Skeletal muscle tissue (tissue), 4 donors: Measurements from ENCODE around the gene ITM2C. TPM values are rescaled to one million over a fixed set of nuclear protein-coding genes. Genes with fewer than 3 reads are reported as not detected.

Experiments
- H3K27ac ChIP-seq: one replicate; pipeline ENCODE4 v1.7.0; 2013; ENCODE audit warnings: mild to moderate bottlenecking, low read depth, low read length, inconsistent platforms
- H3K27me3 ChIP-seq, 3 donors: one replicate each; pipeline ENCODE4 v1.7.0; 2013; ENCODE audit warnings: low read length in 3 of 3; ENCODE audit not compliant: control insufficient read depth in 3 of 3, insufficient read depth in 3 of 3
- H3K36me3 ChIP-seq, 3 donors: one replicate each; pipeline ENCODE4 v1.7.0; 2013; ENCODE audit warnings: low read length in 3 of 3; ENCODE audit not compliant: control insufficient read depth in 3 of 3, insufficient read depth in 3 of 3
- H3K4me1 ChIP-seq, 3 donors: one replicate each; pipeline ENCODE4 v1.7.0; 2013; ENCODE audit warnings: low read length in 3 of 3, mild to moderate bottlenecking in 3 of 3; ENCODE audit not compliant: control insufficient read depth in 3 of 3, insufficient read depth in 3 of 3
- H3K4me3 ChIP-seq, 3 donors: one replicate each; pipeline ENCODE4 v1.7.0; 2013; ENCODE audit warnings: low read length in 3 of 3
- H3K9ac ChIP-seq, 3 donors: one replicate each; pipeline ENCODE4 v1.7.0; 2013; ENCODE audit warnings: low read length in 3 of 3, mild to moderate bottlenecking in 3 of 3, moderate library complexity in 2 of 3, low read depth in 1 of 3
- H3K9me3 ChIP-seq, 3 donors: one replicate each; pipeline ENCODE4 v1.7.0; 2013; ENCODE audit warnings: low read length in 3 of 3; ENCODE audit not compliant: control insufficient read depth in 3 of 3
- total RNA-seq: library from RNA; depleted of rRNA; stranded (reverse); fragments of >200 nt; gene quantifications from one replicate; pipeline ENCODE4 v1.2.3, GENCODE V29; 2014
- donor health status: Osteomylitis.

ITM2C gene
- total RNA-seq, 1 donor from 2014 or later = 84.0 TPM

DNA sequence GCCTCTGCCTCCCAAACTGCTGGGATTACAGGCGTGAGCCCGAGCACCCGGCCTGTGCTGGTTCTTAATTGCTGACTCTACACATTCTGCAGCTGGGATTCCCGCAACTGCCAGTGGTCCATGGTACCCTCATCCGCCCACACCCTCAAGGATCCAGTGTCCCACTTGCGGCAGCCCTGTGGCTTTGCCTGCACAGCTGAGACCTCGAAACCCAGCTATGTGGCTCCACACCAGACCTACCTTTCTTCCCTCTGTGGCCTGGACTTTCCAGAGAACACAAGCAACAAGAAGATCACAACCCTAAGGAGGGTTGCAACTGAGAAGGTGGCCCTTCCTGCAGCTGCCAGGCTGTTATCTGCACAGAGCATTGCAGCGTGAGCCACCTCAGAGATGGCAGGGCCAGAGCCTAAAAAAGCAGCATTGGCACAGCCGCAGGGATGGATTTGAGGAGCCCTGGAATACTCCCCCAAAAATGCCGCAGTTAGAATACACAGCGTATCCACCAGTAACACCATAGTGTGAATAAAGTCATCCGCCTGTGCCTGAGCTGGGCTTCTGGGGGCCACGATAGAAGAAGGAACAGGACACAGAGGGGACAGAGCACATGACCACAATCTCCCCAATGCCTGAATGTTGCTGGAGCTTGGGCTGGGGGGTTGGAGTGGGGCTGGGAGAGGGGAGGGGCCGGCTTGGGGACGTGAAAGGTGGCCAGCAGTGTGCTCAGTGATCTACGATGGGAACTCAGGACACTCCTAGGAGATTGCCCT is 58.4 kb downstream of the ITM2C start:
- H3K36me3 ChIP-seq = no peaks in the 10 kb centered on the region
- H3K9ac ChIP-seq = no peak overlapping the region
- H3K27ac ChIP-seq = no peak overlapping the region
- H3K27me3 ChIP-seq = peaks cover 0 to 24% (median 10%) of the 10 kb centered on the region in 3 donors
- no peak overlapping the region for H3K4me3 ChIP-seq
- no peaks in the 10 kb centered on the region for H3K9me3 ChIP-seq
- no peaks in the 10 kb centered on the region for H3K4me1 ChIP-seq

GRCh38 chr2:230924092-230924469 is 59.3 kb downstream of the ITM2C start:
- no peak overlapping the region for H3K27ac ChIP-seq
- no peak overlapping the region for H3K4me3 ChIP-seq
- H3K9me3 ChIP-seq = no peaks in the 10 kb centered on the region
- no peak overlapping the region for H3K9ac ChIP-seq
- H3K27me3 ChIP-seq = peaks cover 0 to 28% (median 10%) of the 10 kb centered on the region in 3 donors
- H3K36me3 ChIP-seq = no peaks in the 10 kb centered on the region
- no peaks in the 10 kb centered on the region for H3K4me1 ChIP-seq

DNA sequence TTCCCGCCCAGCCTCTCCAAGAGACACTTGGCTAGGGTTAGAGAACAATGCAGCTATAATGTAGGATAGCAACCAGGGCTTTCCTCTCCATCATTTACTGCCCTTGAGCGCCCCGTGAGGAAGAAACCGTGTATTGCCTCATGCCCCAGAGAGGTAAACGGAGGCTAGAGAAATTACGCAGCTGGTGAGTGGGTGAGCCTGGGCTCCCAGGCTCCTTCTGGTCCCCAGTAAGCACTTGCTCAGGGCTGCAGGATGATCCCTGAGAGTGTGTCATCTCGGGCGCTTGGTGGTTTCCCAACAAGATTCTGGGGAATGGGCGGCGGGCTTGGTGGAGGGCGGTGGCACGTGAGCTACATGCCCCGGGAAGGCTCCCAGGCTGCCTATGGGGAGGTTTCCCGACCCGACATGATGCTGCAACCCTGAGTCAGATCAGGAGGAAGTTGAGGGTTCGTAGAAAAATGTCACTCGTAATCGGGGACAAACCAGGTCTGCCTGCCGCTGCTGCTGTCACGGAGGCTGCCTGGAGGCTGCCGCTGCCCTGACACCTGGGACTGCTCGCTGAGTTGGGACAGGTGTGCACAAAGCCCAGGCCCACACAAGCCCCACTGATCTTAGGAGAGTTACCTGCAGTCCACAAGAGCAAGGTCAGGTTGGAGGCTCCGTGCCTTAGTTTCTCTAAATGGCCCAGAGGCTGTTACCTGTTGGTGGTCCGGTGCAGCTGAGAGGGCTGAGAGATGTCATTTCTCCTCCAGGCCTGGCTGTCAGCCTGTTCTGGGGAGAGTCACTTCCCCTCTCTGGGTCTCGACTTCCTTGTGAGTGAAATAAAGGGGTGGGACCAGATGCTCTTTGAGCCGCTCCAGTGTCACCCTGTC is 60.0 kb downstream of the ITM2C start, which contains the start of gene GPR55:
Gene GPR55 (minus strand): TSS at position 773 of the 872 bp plus-strand sequence. CDS start 14,280 bp downstream, outside the sequence.
- no peaks in the 10 kb centered on the region for H3K4me1 ChIP-seq
- no peaks in the 10 kb centered on the region for H3K9me3 ChIP-seq
- no peak within 1 kb of the TSS for H3K9ac ChIP-seq
- H3K27me3 ChIP-seq = peaks cover 0 to 28% (median 10%) of the 10 kb centered on the region in 3 donors
- H3K4me3 ChIP-seq = no peak within 1 kb of the TSS
- no peak within 1 kb of the TSS for H3K27ac ChIP-seq
- H3K36me3 ChIP-seq = no peaks in the 10 kb centered on the region

GRCh38 chr2:230925443-230925878 is 60.7 kb downstream of the ITM2C start:
- H3K9me3 ChIP-seq = no peaks in the 10 kb centered on the region
- H3K4me1 ChIP-seq = no peaks in the 10 kb centered on the region
- no peaks in the 10 kb centered on the region for H3K36me3 ChIP-seq
- no peak overlapping the region for H3K27ac ChIP-seq
- H3K27me3 ChIP-seq = peaks cover 0 to 28% (median 10%) of the 10 kb centered on the region in 3 donors
- H3K4me3 ChIP-seq = no peak overlapping the region
- H3K9ac ChIP-seq = no peak overlapping the region

DNA sequence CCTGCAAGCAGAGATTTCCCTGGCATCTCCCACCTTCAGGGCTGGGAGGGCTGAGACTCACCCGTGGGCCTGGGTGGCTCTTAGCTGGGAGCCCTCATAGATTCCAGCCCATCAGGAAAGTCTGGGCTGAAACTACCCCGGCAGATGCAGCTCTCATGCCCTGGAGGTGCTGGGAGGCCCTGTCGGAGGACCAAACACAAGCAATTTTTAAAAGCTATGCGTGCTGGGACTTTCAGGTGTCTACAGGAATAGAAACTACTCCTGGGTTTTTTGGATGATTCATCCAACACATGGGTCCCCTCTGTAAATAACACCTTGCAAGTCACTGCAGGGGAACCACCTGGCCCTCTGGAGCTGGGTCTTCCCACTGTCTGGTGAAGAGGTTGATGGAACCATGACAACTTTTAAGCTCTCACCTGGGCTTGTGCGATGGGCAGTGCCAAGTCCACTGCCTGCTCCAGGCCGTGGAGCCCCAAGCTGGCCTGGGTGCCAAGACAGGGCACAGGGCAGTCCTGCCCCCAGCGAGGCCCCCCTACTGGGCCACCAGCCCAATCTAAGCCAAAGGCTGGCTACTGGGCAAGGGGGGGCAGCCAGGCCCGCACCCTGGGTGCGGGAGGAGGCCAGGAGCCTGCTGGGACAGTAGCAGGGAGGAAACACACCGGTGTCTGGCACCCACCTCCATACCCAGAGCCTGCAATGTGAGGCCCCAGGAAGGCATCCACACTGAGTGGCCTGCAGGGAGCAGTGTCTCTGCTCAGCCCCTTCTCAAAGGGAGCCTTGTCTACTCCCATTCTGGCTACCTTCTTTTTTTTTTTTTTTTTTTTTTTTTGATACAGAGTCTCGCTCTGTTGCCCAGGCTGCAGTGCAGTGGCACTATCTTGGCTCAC is 61.4 kb downstream of the ITM2C start:
- H3K4me3 ChIP-seq = no peak overlapping the region
- H3K4me1 ChIP-seq = no peaks in the 10 kb centered on the region
- H3K36me3 ChIP-seq = no peaks in the 10 kb centered on the region
- H3K27me3 ChIP-seq = peaks cover 0 to 28% (median 10%) of the 10 kb centered on the region in 3 donors
- H3K9ac ChIP-seq = no peak overlapping the region
- no peaks in the 10 kb centered on the region for H3K9me3 ChIP-seq
- H3K27ac ChIP-seq = no peak overlapping the region

DNA sequence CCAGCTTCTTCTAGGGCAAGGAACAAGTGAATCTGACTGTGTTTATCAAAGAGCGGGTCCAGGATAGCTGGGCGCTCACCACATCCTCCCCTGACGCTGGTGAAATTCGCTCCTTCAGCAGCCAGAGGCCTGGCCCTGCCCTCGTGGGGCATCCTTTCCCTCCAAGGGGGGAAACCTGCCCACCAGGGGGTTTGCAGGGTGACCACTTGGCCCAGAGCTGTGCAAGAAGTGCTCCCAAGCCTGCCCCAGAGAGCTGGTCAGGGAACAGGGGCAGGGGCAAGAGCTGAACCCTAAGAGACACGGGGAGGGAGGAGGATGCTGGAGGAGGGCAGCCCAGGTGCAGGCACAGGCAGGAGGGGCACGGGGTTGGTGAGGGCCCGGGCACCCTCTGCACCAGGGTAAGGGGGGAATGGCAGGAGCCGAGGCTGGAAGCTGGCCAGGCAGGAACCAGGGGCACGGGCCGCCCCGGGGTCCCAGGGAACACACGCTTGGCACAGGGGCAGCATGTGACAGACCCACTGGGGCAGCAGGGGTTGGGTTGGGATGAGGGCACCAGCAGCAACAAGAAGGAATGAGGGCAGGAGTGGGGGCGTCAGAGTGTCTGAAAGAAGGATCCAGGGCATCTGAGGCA is 63.1 kb downstream of the ITM2C start:
- H3K27me3 ChIP-seq = peaks cover 0 to 25% (median 12%) of the 10 kb centered on the region in 3 donors

More for the DNA sequence above, 63.1 kb downstream of the ITM2C start:
- Histone ChIP-seq H3K9ac (no peak overlapping the region), H3K4me1 (peaks cover 2 to 5% (median 2%) of the 10 kb centered on the region in 3 donors), H3K9me3 (no peaks in the 10 kb centered on the region), H3K27ac (no peak overlapping the region), H3K36me3 (no peaks in the 10 kb centered on the region), H3K4me3 (no peak overlapping the region)

Other genes starting within 250 kb of the ITM2C start
- gene CAB39, start 152.1 kb upstream of the ITM2C start, total RNA-seq = 60.5 TPM
- not detected for gene GPR55, start 60.3 kb downstream of the ITM2C start, total RNA-seq
- gene SPATA3, start 131.2 kb downstream of the ITM2C start, total RNA-seq = not detected
- 1.0 TPM for gene C2orf72, start 172.6 kb downstream of the ITM2C start, total RNA-seq
- gene PSMD1, start 191.9 kb downstream of the ITM2C start, total RNA-seq = 85.1 TPM